HG03565 (cell line): ENCODE measurements around the gene KLHDC8A.

Source experiments
- ATAC-seq: cut with Tn5 transposase; IDR thresholded peaks from one replicate; pipeline ENCODE4 v1.9.1; 2021; ENCODE audit warnings: mild to moderate bottlenecking, moderate library complexity; ENCODE audit not compliant: unreplicated experiment

The KLHDC8A gene

GRCh38 chr1:205345761-205346160 lies 11.0 kb downstream of the KLHDC8A start:
- no peak for ATAC-seq

GRCh38 chr1:205344066-205344928 lies 12.4 kb downstream of the KLHDC8A start:
- no peak for ATAC-seq

GRCh38 chr1:205343431-205344065 lies 13.2 kb downstream of the KLHDC8A start:
- ATAC-seq: no peak

GRCh38 chr1:205342986-205343385 lies 13.7 kb downstream of the KLHDC8A start:
- ATAC-seq: no peak

GRCh38 chr1:205340676-205341075 lies 16.0 kb downstream of the KLHDC8A start:
- ATAC-seq: no peak

- peak; percentile 82 for ATAC-seq
Observed at GRCh38 chr1:205339717-205340116, 17.0 kb downstream of the KLHDC8A start.

- no peak for ATAC-seq
Observed at GRCh38 chr1:205339197-205339702, 17.5 kb downstream of the KLHDC8A start.

GRCh38 chr1:205338011-205338410 lies 18.7 kb downstream of the KLHDC8A start:
- no peak for ATAC-seq

GRCh38 chr1:205337481-205337880 lies 19.2 kb downstream of the KLHDC8A start:
- ATAC-seq: no peak

GRCh38 chr1:205335692-205336091 lies 21.0 kb downstream of the KLHDC8A start:
- no peak for ATAC-seq

- no peak for ATAC-seq
Observed at GRCh38 chr1:205332015-205332791, 24.5 kb downstream of the KLHDC8A start.

GRCh38 chr1:205330150-205330549 lies 26.6 kb downstream of the KLHDC8A start:
- ATAC-seq: no peak

GRCh38 chr1:205329719-205330118 lies 27.0 kb downstream of the KLHDC8A start:
- no peak for ATAC-seq

- ATAC-seq: no peak
Observed at GRCh38 chr1:205328476-205328875, 28.2 kb downstream of the KLHDC8A start.

GRCh38 chr1:205326812-205327466 lies 29.8 kb downstream of the KLHDC8A start:
- no peak for ATAC-seq

- no peak for ATAC-seq
Observed at GRCh38 chr1:205325334-205325884, 31.3 kb downstream of the KLHDC8A start.

GRCh38 chr1:205324781-205325180 lies 31.9 kb downstream of the KLHDC8A start:
- ATAC-seq: no peak

GRCh38 chr1:205323794-205324193 lies 32.9 kb downstream of the KLHDC8A start:
- no peak for ATAC-seq

GRCh38 chr1:205321959-205322283 lies 34.8 kb downstream of the KLHDC8A start:
- no peak for ATAC-seq

- ATAC-seq: no peak
Observed at GRCh38 chr1:205321162-205321958, 35.4 kb downstream of the KLHDC8A start, which contains the start of gene NUAK2. Gene NUAK2, minus strand, starts transcription at chr1:205321745. Its CDS starts 117 bp downstream, at chr1:205321628.
